T-helper 1 cell treated with Interleukin-12 subunit alpha and Interleukin-12 subunit beta and Interleukin-4 antibody, amounts not matched to agents 30 ng/mL and 1 ng/mL, for 36 hours (primary cell): Measurements from ENCODE around the gene TNFRSF13B. TPM values are rescaled to one million over a fixed set of nuclear protein-coding genes. Genes with fewer than 3 reads are reported as not detected.

Experiments
- intact Hi-C: fragments of 100-400 bp; cut with micrococcal nuclease; formaldehyde crosslinking; loops from one replicate; pipeline ENCODE4 v1.15.1; 2024
- total RNA-seq: library from RNA; stranded (reverse); gene quantifications from 2 replicates; pipeline ENCODE4 v1.2.3, GENCODE V29; 2022

Gene TNFRSF13B
- total RNA-seq, 1 donor from 2014 or later: not detected

DNA sequence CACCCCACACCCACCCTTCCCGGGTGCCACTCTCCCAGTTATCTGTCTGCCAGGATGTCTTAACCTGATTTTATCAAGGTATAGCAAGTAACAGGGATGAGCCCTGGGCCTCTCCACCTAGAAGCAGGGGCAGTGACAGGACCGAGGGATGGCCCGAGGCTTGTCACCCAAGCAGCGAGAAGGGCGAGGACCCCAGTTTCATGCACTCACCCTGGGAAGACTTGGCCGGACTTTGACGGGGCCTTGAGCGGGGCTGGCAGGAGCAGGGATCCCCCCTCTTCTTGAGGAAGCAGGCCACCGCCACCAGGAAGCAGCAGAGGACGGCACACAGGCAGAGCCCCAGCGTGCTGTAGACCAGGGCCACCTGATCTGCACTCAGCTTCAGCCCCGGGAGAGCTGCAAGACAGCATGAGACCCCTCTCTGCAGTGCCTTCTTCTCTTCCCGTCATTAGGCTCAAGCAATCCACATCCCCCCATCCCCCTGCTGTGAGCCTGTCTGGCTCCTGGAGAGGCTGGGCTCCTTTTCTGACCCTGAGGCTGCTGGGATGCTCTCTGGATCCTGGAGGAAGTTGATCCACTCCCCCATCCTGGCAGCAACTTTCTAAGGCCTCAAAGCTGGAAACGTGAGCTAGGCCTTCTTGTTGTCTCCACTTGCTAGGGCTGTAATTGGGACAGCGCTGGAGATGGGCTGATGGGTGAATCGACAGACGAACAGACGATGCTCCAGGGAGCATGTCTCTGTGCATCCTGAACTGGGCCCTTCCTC lies 31.6 kb downstream of the TNFRSF13B start:
- intact Hi-C loops: no loop called here

DNA sequence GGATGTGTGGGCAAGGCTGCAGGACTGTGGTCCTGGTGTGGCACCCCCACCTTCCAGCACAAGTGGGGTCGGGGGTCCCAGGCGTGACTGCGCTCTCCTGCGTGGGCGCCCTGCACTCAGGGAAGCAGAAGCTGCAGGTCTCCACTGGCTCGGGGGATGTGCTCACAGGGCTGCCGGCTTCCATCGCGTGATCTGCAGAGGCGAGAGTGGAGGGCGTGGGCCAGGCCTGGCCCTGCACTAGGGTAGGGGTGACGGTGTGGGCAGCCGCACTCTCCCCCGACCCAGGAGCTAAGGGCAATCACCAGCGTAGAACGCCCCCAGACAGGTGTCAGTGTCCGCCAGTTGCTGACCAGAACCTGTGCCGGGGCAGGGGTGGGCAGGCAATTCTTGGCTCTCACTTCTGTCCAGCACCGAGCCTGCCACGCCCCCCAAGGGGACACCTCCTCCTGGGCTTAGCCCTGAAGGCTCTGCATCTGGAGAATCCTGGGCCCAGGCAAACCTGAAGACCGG lies 32.3 kb downstream of the TNFRSF13B start:
- intact Hi-C loops: no loop called here

DNA sequence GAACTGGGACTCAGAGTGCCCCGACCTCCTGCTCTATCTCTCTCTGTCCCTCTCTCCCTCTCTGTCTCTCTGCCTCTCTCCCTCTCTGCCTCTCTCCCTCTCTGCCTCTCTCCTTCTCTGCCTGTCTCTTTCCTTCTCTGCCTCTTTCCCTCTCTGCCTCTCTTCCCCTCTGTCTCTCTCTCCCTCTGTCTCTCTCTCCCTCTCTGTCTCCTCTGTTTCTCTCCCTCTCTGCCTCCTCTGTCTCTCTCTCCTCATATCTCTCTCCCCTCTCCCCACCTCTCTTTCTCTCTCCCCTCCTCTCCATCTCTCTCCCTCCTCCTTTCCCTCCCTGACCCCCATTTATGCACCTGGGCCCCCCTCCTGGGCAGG lies 32.7 kb downstream of the TNFRSF13B start:
- intact Hi-C loops: no loop called here

DNA sequence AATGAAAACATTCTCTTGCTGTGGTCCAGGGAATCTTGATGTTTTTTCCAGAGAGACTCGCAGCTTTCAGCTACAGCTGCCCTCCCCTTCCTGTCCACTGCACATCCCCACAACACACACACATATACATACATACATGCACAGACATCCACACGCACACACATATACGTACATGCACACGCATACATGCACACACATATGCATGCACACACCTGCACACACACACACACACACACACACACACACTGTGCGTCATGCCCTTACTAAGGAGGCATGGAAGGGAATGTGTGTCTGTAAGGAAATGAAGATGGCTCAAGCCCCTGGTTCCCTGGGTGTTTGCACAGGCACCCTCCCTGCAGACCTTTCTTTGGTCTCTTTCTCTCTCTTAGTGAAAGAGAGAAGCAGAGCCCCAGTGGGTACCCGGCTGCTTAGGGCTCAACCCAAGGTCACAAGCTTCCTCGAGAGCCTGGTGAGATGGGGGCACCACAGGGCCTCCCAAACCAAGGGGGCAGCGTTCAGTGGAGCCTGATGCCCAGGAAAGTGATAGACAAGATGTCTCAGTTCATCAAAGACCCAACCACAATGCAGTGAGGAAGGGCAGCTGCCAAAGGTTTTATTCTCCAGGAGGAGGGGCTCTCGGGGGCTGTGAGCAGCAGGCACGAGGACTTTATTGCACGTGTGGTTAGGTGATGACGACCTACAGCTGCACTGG lies 33.3 kb downstream of the TNFRSF13B start:
- intact Hi-C loops: no loop called here

DNA sequence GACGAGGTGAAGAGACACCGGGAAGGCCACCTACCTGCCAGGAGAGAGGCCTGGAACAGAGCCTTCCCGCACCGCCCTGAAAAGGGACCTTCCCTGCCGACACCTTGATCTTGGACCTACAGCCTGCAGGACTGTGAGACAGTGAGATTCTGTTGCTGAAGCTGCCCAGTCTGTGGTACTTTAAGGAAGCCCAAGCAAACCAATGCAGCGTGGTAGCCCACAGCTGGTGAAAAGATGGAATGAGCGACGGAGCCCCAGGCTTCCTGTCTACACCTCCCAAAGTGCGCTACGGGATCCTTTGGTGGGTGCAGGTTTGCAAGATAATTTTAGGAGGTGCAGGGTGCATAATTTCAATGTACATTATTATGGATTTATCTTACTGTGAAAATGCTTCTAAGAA lies 33.9 kb downstream of the TNFRSF13B start:
- intact Hi-C loops: no loop called here

DNA sequence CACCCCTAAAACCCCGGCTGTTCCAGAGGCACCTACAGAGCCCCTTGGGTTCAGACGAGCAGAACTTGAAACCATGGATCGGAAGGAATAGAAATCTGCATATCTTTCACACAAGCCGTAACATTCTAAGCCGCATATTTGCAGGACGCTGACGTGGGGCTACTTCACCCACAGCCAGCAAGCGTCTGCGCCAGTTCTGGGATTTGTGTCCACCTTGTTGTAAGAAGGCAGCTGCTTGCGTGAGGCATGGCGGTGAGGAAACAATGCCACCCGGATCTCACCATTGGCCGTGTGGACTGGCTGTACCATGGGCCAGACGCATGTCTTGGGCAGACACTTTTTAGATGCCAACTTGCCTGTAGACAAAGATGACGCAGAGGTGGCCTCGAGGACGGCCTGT lies 34.5 kb downstream of the TNFRSF13B start:
- intact Hi-C loops: no loop called here

DNA sequence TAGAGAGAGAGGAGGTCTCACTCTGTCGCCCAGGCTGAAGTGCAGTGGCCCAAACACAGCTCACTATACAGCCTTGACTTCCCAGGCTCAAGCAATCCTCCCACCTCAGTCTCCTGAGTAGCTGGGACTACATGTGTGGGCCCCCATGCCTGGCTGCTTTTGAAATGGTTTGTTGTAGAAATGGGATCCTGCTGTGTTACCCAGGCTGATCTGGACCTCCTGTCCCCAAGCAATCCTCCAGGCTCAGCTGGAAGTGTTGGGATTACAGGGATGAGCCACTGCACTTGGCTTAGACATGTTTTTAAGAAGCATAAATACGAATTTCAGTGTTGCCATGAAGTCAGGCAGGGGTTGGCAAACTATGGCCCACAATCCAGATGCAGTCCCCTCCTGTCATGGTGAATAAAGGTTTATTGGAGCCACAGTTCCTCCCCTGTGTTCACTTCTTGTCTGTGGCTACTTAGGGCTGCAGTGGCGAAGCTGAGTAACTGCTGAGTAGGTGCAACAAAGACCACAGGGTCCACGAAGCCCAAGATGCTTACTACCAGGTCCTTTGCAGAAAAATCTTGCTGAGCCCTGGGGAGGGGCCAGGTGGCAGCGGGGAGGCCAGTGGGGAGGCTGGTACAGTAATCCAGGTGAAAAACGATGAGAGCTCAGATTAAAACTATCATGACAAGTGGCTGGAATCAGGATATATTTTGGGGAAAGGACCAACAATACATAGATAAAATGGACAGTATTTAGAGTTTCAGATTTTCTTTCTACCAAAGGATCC lies 35.2 kb downstream of the TNFRSF13B start:
- intact Hi-C loops: no loop called here

DNA sequence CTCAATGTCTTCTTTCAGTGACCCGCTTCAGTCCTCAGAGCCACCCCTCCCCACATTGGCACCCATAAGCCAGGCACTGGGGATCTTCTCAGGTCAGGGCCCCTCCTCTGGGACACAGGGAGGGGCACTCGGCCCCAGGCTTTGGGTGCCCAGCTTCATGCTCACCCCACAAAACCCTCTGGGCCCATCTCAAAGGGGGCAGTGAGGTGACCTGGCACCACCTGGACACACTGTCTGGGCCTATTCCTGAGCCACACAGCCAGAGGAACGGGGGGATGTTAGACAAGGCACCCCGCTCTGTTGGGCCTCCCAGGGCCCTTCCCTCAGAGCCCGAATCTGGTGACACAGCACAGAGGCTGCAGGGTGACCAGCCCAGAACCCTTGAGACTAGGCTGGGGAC lies 36.1 kb downstream of the TNFRSF13B start:
- intact Hi-C loops: no loop called here

DNA sequence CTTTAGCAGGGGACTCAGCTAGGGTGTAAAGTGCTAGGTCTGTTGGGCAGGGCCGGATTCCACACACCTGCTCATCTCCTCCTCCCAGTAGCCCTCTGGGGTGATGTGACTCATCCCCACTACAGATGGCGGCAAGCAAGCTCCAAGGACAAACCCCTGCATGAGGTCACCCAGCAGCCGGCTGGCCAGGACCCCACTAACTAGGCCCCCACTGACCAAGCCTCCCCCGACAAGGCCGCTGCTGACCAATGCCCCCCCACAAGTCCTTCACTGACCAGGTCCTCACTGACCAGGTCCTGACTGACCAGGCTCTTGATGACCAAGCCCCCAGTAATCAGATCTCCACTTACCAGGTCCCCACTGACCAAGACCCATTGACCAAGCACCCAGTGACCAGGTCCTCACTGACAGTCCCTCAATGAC lies 36.7 kb downstream of the TNFRSF13B start:
- intact Hi-C loops: no loop called here

DNA sequence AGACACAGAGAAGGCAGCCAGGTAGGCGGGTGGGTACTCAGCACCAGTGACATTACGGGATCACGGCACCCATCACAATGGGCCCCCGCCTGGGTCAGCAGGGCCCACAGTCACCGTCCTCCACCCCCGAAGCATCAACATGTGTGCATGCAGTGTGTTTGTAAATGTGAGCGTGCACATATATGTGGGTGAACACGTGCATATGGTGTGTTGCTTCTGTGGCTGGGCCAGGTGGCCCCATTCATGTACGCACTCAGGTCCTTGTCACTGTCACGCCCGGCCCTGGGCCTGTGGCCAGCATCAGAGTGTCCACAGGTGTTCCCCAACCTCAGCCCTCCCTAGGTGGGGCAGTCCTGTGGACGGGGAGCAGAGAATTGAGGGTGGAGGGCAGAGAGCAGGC lies 37.1 kb downstream of the TNFRSF13B start:
- intact Hi-C loops: no loop called here

DNA sequence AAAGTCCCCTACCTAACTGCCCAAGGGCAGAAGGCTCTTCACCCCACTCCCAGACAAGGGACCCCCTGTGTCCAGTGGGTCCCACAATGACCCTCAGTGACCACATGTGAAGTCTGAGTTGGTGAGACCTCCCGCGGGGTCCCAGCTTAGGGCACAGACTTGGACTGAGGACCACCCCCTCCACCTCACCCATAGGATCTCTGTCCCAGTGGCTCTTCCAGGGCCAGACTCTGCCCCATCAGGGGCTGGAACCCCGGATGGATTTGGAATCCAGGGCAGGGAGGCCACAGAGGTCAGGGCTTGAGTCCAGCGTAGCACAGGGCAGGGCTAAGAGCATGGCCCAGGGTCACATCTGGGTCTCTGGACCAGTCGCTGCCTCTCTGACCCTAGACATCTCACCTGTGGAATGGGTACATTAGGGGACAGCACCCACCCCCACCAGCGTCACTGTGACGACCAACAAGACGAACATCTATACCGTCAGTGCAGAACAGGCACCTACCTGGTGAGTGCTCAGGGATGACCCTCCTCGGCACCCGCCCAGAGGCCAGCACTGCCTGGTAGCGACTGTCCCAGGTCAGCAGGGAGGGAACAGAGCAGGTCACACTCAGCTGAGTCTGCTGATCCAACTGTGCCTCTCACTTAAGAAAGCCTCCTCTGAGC lies 37.7 kb downstream of the TNFRSF13B start:
- intact Hi-C loops: no loop called here

DNA sequence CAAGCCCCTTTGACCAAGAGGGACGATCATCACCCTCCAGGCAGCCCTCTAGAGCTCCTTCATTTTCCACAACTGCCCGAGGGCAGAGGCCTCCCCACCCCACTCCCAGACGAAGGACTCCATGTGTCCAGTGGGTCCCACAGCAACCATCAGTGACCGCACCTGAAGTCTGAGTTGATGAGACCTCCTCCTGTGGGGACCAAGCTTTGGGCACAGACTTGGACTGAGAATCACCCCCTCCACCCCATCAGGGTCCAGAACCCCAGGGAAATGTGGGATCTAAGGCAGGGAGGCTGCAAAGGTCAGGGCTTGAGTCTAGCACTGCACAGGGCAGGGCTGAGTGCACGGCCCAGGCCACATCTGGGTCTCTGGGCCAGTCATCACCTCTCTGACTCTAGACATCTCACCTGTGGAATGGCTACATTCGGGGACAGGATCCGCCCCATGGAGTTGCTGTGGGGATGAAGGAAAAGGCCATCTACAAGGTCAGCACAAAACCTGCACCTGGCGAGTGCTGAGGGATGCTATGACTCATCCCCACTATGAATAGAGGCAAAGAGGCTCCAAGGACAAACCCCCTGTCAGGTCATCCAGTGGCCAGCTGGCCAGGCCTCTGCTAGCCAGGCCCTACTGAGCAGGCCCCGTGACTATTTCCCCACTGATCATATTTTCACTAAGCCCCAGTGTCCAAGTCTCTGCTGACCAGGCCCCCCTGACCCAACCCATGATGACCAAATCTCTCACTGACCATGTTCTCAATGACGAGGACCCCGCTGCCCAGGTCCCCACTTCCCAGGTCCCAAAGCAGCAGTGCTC lies 38.4 kb downstream of the TNFRSF13B start:
- intact Hi-C loops: no loop called here

DNA sequence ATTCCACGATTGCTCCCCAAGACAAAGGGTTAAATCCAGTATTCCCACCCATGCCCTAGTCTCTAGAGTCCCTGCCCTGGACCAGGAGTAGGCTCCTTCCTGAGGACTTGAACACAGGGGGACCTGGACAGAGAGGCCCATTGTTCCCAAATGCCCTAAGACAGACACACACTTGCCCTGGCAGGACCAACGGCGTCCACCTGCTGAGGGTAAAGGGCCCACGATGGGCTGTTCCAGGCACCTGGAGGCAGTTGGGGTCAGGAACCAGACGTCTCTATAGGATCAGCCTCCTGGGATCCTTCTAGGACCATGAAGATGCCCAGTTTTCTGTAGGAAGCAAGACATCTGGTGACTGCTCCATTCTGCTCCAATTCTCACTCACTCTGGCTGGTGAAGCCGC lies 39.3 kb downstream of the TNFRSF13B start:
- intact Hi-C loops: no loop called here

DNA sequence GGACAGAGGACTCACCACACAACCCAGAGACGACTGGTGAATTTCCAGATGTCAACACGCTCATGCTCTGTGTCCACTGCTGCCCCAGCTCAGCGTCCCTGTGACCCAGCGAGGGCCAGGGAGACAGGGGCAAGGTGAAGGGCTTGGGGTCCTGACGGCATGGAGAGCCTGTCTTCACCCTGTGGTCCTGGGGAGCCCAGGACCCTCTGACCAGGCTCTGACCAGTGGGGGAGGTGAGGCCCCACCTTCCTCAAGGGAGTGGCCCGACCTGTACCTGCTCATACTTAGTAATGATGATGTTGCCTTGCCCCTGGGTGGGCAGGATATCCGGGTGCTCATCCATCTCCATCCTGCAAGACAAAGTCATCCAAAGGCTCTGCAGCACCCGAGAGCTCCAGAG lies 39.8 kb downstream of the TNFRSF13B start:
- intact Hi-C loops: no loop called here

DNA sequence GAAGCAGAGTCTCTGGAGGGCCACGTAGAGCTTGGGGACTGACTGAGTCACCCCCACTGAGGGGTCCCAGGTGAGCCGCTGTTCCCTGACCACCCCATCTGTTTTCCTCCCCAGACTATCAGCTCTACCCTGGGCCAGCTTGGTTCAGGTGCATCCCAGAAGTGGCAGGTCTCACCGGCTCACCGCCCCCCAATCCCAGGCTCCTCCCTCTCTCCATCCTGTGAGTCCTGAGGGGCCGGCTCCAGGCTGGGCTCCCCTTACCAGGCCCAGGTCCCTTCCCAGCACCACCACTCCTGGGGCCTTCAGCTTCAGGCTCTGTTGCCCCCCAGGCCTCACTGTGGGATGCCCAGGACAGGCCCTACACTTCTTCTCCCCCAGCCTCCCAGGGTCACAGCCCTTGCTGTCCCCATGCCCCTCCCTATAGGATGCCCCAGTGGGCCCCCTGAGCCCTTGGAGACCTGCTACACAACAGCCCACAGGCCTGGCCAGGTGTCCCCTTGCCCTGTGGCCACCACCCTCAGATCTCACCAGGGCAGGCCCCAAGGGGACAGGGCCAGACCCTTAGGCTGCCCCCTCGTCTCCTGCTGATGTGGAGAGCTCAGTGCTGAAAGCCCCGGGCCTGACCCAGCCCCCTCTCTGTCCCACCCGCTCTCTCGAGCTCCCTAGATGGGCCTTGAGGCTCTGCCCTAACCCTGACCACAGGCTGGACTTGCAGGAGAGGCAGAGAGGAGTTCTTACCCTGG lies 40.4 kb downstream of the TNFRSF13B start:
- intact Hi-C loops: no loop called here

DNA sequence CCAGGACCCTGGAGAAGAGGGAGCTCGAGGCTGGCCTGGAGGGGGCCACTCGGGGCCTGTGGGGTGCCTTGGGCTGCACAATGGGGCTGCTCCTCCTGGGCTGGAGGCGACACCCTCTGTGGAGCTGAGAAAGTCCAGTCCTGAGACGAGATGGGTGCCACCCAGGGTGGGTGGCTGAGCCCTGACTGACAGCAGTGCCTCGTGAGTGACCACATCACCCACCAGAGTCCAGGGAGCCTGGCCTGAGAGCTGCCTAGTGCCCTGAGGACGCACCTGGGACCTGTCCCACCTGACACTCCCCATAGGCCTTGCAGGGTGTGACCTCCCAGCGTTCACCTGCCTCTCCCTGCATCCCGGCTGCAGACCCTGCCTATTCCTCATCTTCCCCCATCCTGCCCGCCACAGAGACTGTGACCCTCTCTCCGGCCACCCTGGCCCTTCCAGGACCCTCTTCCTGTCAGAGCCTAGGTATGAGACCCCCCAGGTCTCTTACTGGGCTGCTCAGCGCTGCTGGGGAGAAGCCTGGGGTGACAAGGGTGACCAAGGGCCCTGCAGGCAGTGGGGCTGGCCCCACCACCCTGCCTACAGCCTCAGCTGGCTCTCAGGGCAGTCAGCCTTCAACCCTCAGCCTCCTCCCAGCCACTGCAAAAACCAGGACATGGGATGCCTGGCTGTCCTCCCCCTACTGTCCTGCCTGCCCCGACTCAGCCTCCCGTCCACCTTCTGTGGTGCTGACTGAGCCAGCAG lies 41.2 kb downstream of the TNFRSF13B start:
- intact Hi-C loops: no loop called here

DNA sequence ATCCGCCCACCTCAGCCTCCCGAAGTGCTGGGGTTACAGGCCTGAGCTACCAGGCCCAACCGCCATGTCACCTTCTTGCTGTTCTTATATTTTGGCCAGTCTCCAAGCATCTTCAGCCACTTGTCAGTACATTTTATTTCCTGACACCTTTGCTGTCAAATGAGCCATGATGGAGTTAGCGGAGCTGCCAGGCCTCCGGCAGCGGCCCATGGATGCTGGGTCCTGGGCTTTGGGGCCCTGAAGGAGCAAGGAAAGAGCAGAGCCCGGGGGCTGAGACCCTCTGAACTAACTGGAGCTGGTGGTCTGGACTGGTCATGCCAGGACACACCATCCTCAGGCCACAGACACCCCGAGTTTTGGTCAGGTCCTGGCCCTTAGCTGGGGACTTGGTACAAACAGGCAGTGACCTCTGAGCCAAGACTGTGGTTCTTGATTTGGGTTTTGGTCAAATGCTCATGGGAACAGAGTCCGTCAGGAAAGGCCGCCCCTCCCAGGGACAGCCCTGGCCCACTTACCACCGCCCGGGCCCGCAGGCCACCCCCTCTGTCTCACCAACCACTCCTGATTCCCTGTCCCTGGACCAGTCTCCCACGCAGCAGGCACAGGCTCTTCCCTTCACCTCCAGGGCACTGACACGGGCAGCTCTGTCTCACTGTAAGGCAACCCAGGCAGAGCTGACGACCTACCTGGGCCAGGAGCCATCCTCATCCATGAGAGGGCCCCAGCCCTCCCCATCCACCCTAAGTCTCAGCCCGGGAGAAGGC lies 42.0 kb downstream of the TNFRSF13B start:
- intact Hi-C loops: no loop called here

DNA sequence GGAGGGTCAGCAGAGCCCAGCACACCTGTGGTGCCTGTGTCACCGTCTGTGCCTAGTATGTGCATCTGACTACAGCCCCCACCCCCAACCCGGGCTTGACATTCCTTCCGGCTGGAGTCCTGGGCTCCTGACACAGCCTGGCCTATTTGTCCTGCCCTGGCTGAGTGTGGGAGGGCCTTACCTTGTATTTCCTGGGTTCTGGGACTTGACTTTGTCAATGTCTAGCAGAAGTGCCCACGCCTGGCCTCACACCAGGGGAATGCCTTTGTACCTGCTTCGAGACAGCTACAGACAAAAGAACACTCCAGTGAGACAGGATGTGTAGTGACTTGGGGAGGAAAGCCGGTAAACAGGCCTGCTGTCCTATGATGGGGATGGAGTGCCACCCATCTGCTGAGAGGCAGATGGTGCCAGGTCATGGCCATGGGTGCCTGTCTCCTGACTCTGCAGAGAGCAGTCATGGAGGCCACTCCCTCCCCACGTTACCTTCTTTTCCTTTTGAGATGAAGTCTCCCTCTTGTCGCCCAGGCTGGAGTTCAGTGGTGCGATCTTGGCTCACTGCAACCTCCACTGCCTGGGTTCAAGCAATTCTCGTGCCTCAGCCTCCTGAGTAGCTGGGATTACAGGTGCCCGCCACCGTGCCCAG lies 42.8 kb downstream of the TNFRSF13B start:
- intact Hi-C loops: no loop called here
